Measurements from ENCODE around the gene LTF. TPM values are rescaled to one million over a fixed set of nuclear protein-coding genes. Genes with fewer than 3 reads are reported as not detected.

Gene LTF
- total and polyA plus RNA-seq, 9 of the 15 experiments (the other 6 are each of a cell fraction or from before 2014, with no cell fraction given): 0.07 TPM; not detected in 8

GRCh38 chr3:46435081-46435726, 29.5 kb downstream of the LTF start:
- Histone ChIP-seq H3K4me3 (no peak overlapping the region), H3K9ac (ENCODE audit: insufficient read depth in 1 of 2, low read depth in 2 of 2, low read length in 2 of 2) (no peak overlapping the region), H2AFZ (ENCODE audit: low read depth, low read length) (no peak overlapping the region), H3K9me3 (replicated peaks; ENCODE audit: control insufficient read depth, insufficient read depth, low read depth, low read length) (0 out of 2 replicates have a peak, but pooled peaks cover 2% of the 10 kb centered on the region), H3K79me2 (ENCODE audit: control insufficient read depth, insufficient read depth, low read length) (no peaks in the 10 kb centered on the region), H3K27me3 (ENCODE audit: control insufficient read depth in 2 of 2, insufficient read depth in 2 of 2, low read length in 2 of 2) (peaks cover 2 to 26% of the 10 kb centered on the region in 2 experiments), H3K27ac (ENCODE audit: extremely low read depth, low read depth, low read length) (no peak overlapping the region), H4K20me1 (replicated peaks; ENCODE audit: control insufficient read depth, insufficient read depth, low read length) (no peaks in the 10 kb centered on the region), H3K4me1 (replicated peaks in 1 of 2; ENCODE audit: control insufficient read depth in 2 of 2, insufficient read depth in 2 of 2, low read length in 2 of 2) (peaks cover 0 to 11% of the 10 kb centered on the region in 2 experiments; a peak in 3 of 5 replicates), H3K9me1 (ENCODE audit: control insufficient read depth, insufficient read depth, low read length) (no peaks in the 10 kb centered on the region), H3K4me2 (ENCODE audit: insufficient read depth, low read length) (no peak overlapping the region), H3K36me3 (ENCODE audit: control insufficient read depth, insufficient read depth, low read length) (no peaks in the 10 kb centered on the region)
- DNase-seq (ENCODE audit: extremely low read depth in 1 of 4, low spot score in 3 of 4) (no peak), FAIRE-seq (no peak), ATAC-seq (no peak)
- no TSS peak for BruUV-seq (replicated peaks)
- CTCF ChIA-PET (ENCODE audit: low intra/inter-chr PET ratio): no interaction called here
- 3% methylated on average over 3 of the region's 3 CpGs for WGBS (ENCODE audit: insufficient coverage, low coverage, missing lambda C conversion rate)
- intact Hi-C loops (cut with micrococcal nuclease) (no loop called here), in situ Hi-C loops (cut with MboI) (no loop called here)
- POLR2A ChIA-PET: no interaction called here
- TF ChIP-seq SIN3A (IDR thresholded peaks at IDR 0.05; ENCODE audit: borderline replicate concordance in 2 of 2, control insufficient read depth in 1 of 2, low read depth in 2 of 2, low read length in 2 of 2) (no peak), MECOM (CRISPR knock-in tag; IDR thresholded peaks at IDR 0.05) (no peak), SMARCB1 (IDR thresholded peaks at IDR 0.05; ENCODE audit: insufficient read length, low read depth) (no peak), PHF20 (IDR thresholded peaks at IDR 0.05; ENCODE audit: partially characterized antibody) (no peak), ZNF695 (CRISPR knock-in tag; IDR thresholded peaks at IDR 0.05) (no peak), MNT (conservative IDR thresholded peaks at IDR 0.05) (no peak), ZBED1 (IDR thresholded peaks at IDR 0.05) (no peak), NBN (IDR thresholded peaks at IDR 0.05; ENCODE audit: low read depth) (no peak), ZNF431 (CRISPR knock-in tag; IDR thresholded peaks at IDR 0.05) (no peak), CREBBP (IDR thresholded peaks at IDR 0.05; ENCODE audit: low read depth, low read length) (no peak), ETV5 (CRISPR knock-in tag; IDR thresholded peaks at IDR 0.05; ENCODE audit: low read depth) (no peak), SMARCA4 (IDR thresholded peaks at IDR 0.05) (no peak)
- TF ChIP-seq, protein P1, sequence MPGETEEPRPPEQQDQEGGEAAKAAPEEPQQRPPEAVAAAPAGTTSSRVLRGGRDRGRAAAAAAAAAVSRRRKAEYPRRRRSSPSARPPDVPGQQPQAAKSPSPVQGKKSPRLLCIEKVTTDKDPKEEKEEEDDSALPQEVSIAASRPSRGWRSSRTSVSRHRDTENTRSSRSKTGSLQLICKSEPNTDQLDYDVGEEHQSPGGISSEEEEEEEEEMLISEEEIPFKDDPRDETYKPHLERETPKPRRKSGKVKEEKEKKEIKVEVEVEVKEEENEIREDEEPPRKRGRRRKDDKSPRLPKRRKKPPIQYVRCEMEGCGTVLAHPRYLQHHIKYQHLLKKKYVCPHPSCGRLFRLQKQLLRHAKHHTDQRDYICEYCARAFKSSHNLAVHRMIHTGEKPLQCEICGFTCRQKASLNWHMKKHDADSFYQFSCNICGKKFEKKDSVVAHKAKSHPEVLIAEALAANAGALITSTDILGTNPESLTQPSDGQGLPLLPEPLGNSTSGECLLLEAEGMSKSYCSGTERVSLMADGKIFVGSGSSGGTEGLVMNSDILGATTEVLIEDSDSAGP (CRISPR knock-in tag; IDR thresholded peaks at IDR 0.05): no peak
- TF ChIP-seq, protein P2, sequence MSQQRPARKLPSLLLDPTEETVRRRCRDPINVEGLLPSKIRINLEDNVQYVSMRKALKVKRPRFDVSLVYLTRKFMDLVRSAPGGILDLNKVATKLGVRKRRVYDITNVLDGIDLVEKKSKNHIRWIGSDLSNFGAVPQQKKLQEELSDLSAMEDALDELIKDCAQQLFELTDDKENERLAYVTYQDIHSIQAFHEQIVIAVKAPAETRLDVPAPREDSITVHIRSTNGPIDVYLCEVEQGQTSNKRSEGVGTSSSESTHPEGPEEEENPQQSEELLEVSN (IDR thresholded peaks at IDR 0.05; ENCODE audit: borderline replicate concordance in 1 of 2, extremely low read depth in 1 of 2, insufficient read depth in 1 of 2, insufficient read length in 1 of 2, low read depth in 1 of 2, low read length in 1 of 2, poor library complexity in 1 of 2, severe bottlenecking in 1 of 2): no peak
- TF ChIP-seq, protein P3, sequence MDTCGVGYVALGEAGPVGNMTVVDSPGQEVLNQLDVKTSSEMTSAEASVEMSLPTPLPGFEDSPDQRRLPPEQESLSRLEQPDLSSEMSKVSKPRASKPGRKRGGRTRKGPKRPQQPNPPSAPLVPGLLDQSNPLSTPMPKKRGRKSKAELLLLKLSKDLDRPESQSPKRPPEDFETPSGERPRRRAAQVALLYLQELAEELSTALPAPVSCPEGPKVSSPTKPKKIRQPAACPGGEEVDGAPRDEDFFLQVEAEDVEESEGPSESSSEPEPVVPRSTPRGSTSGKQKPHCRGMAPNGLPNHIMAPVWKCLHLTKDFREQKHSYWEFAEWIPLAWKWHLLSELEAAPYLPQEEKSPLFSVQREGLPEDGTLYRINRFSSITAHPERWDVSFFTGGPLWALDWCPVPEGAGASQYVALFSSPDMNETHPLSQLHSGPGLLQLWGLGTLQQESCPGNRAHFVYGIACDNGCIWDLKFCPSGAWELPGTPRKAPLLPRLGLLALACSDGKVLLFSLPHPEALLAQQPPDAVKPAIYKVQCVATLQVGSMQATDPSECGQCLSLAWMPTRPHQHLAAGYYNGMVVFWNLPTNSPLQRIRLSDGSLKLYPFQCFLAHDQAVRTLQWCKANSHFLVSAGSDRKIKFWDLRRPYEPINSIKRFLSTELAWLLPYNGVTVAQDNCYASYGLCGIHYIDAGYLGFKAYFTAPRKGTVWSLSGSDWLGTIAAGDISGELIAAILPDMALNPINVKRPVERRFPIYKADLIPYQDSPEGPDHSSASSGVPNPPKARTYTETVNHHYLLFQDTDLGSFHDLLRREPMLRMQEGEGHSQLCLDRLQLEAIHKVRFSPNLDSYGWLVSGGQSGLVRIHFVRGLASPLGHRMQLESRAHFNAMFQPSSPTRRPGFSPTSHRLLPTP (IDR thresholded peaks at IDR 0.05; ENCODE audit: borderline replicate concordance, extremely low read depth, insufficient read length): no peak

Measured in K562 (cell line).